A673 (cell line): ENCODE measurements around the gene BST2. TPM values are rescaled to one million over a fixed set of nuclear protein-coding genes. Genes with fewer than 3 reads are reported as not detected.

Experiments
- Bru-seq: library from RNA; stranded (reverse); fragments of 400-500 nt; gene quantifications from one replicate; lab custom pipeline; 2021; lab: Mats Ljungman, UMichigan
- BruChase-seq, 2 experiments: library from RNA; stranded (reverse); fragments of 400-500 nt; gene quantifications; one replicate each; lab custom pipeline; 2021; lab: Mats Ljungman, UMichigan
- BruUV-seq: library from RNA; stranded (reverse); fragments of 400-500 nt; replicated peaks from 2 replicates; lab custom pipeline; 2021; lab: Mats Ljungman, UMichigan
- CTCF ChIA-PET: fragments of 300-600 bp; sonication (Branson Sonifier 250); formaldehyde crosslinking; loops from one replicate; lab custom pipeline; 2022; ENCODE audit warnings: antibody characterized with exemption; lab: Charles Lee
- POLR2A ChIA-PET: fragments of 300-600 bp; sonication (Branson Sonifier 250); formaldehyde crosslinking; loops from one replicate; lab custom pipeline; 2022; ENCODE audit warnings: antibody characterized with exemption; ENCODE audit not compliant: low non-redundant PET; lab: Charles Lee
- DNase-seq: peaks from one replicate; pipeline ENCODE4 v3.0.0-alpha.2; 2015; ENCODE audit warnings: low spot score
- H3K27ac ChIP-seq: fragments of 200-600 bp; sonication (generic); 2 replicates; pipeline ENCODE4 v1.5.1; 2016; ENCODE audit warnings: mixed run types, low read depth, mild to moderate bottlenecking, mixed read lengths, antibody characterized with exemption, low read length; ENCODE audit not compliant: poor library complexity, severe bottlenecking
- H3K27me3 ChIP-seq: fragments of 200-600 bp; sonication (generic); replicated peaks from 2 replicates; pipeline ENCODE4 v1.6.1; 2017; ENCODE audit warnings: mixed run types, low read depth, mild to moderate bottlenecking, mixed read lengths, antibody characterized with exemption, low read length; ENCODE audit not compliant: insufficient read depth, poor library complexity
- H3K36me3 ChIP-seq: fragments of 200-600 bp; sonication (generic); 2 replicates; pipeline ENCODE4 v1.6.1; 2016; ENCODE audit warnings: mixed run types, mild to moderate bottlenecking, mixed read lengths, antibody characterized with exemption, low read length; ENCODE audit not compliant: insufficient read depth, poor library complexity, severe bottlenecking
- H3K4me1 ChIP-seq: fragments of 200-600 bp; sonication (generic); 2 replicates; pipeline ENCODE4 v1.6.1; 2017; ENCODE audit warnings: mixed run types, mild to moderate bottlenecking, mixed read lengths, antibody characterized with exemption, low read length; ENCODE audit not compliant: insufficient read depth, poor library complexity, severe bottlenecking
- H3K4me3 ChIP-seq: fragments of 200-600 bp; sonication (generic); 2 replicates; pipeline ENCODE4 v1.5.1; 2016; ENCODE audit warnings: low read depth, mixed run types, mild to moderate bottlenecking, mixed read lengths, low read length; ENCODE audit not compliant: poor library complexity, severe bottlenecking
- H3K9me3 ChIP-seq: fragments of 200-600 bp; sonication (generic); 2 replicates; pipeline ENCODE4 v1.6.1; 2016; ENCODE audit warnings: mixed run types, low read depth, mild to moderate bottlenecking, mixed read lengths, antibody characterized with exemption, low read length; ENCODE audit not compliant: poor library complexity, severe bottlenecking
- EZH2 ChIP-seq: fragments of 200-600 bp; sonication (generic); IDR thresholded peaks from 2 replicates; pipeline ENCODE4 v1.6.1; 2017; ENCODE audit warnings: borderline replicate concordance, low read depth, mild to moderate bottlenecking, mixed read lengths, antibody characterized with exemption, low read length; ENCODE audit not compliant: poor library complexity, severe bottlenecking
- intact Hi-C: fragments of 100-400 bp; cut with micrococcal nuclease; formaldehyde crosslinking; loops from one replicate; pipeline ENCODE4 v1.10.0; 2022; ENCODE audit not compliant: unreplicated experiment
- long read RNA-seq: library from polyadenylated mRNA; stranded (forward); transcript quantifications from one replicate; pipeline ENCODE4 v2.0.0, GENCODE V29; 2022
- total RNA-seq: library from RNA; stranded (reverse); gene quantifications from 2 replicates; pipeline ENCODE4 v1.2.3, GENCODE V29; 2021
- TF ChIP-seq, protein P1 (sequence below): fragments of 300-800, 200-600 bp; sonication (generic); conservative IDR thresholded peaks from 2 replicates; pipeline ENCODE4 v1.5.1; 2017; ENCODE audit warnings: low read depth, mild to moderate bottlenecking, antibody characterized with exemption, low read length, moderate library complexity, mixed read lengths

BST2 gene, protein sequence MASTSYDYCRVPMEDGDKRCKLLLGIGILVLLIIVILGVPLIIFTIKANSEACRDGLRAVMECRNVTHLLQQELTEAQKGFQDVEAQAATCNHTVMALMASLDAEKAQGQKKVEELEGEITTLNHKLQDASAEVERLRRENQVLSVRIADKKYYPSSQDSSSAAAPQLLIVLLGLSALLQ
- total RNA-seq (1.3 and 3.6 TPM in 2 replicates), Bru-seq, nascent RNA (percentile 29 among the genes with signal in this experiment), BruChase-seq, experiment 1, labeled RNA remaining after a 2-hour chase (percentile 31 among the genes with signal in this experiment), BruChase-seq, experiment 2, labeled RNA remaining after a 6-hour chase (percentile 29 among the genes with signal in this experiment)
- long read RNA-seq, partial matches to known transcripts: 0 of 1 reads
- long read RNA-seq, other reads (novel, unspliced or antisense): 0 of 1 reads

DNA sequence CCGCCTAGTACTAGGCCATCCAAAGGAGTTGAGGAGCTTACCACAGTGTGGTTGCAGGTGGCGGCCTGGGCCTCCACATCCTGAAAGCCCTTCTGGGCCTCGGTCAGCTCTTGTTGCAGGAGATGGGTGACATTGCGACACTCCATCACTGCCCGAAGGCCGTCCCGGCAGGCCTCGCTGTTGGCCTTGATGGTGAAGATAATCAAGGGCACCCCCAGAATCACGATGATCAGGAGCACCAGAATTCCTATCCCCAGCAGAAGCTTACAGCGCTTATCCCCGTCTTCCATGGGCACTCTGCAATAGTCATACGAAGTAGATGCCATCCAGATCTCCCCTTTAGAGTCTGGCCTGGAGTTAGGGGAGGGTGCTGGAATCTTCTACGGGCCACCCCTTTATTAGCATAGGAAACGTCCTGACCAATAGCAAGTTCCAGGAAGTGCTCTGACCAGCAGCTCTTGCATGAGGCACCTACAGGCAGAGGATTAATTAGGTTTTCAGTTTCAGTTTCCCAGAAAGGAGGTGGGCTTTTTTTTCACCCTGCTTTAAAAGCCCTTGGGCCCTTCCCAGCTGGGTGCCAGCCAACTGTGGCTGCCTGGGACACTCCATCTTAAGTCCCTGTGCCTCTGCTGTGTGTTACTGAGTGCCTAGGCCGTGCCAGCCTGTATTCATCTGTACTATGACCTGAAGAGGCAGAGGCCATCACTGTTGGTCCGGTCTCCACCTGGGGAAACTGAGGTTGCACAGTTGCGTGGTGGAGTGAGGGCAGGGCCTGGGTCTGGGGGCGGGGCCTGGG is at the start of gene BST2:
TSS of gene BST2 (minus strand) at position 381 of the 796 bp plus-strand sequence. CDS start at position 326, 55 bp downstream.
- ChIA-PET CTCF (no interaction called here), POLR2A (no interaction called here)
- Histone ChIP-seq H3K9me3 (no peaks in the 10 kb centered on the region), H3K36me3 (no peaks in the 10 kb centered on the region), H3K27ac (peak within 1 kb of the TSS; percentile 62), H3K4me3 (no peak within 1 kb of the TSS), H3K27me3 (no peaks in the 10 kb centered on the region), H3K4me1 (peaks cover 13% of the 10 kb centered on the region)
- DNase-seq: peak; percentile 50
- TF ChIP-seq EZH2: no peak
- TF ChIP-seq, protein P1, sequence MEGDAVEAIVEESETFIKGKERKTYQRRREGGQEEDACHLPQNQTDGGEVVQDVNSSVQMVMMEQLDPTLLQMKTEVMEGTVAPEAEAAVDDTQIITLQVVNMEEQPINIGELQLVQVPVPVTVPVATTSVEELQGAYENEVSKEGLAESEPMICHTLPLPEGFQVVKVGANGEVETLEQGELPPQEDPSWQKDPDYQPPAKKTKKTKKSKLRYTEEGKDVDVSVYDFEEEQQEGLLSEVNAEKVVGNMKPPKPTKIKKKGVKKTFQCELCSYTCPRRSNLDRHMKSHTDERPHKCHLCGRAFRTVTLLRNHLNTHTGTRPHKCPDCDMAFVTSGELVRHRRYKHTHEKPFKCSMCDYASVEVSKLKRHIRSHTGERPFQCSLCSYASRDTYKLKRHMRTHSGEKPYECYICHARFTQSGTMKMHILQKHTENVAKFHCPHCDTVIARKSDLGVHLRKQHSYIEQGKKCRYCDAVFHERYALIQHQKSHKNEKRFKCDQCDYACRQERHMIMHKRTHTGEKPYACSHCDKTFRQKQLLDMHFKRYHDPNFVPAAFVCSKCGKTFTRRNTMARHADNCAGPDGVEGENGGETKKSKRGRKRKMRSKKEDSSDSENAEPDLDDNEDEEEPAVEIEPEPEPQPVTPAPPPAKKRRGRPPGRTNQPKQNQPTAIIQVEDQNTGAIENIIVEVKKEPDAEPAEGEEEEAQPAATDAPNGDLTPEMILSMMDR: no peak
- BruUV-seq: no TSS peak
- intact Hi-C loops: no loop called here

DNA sequence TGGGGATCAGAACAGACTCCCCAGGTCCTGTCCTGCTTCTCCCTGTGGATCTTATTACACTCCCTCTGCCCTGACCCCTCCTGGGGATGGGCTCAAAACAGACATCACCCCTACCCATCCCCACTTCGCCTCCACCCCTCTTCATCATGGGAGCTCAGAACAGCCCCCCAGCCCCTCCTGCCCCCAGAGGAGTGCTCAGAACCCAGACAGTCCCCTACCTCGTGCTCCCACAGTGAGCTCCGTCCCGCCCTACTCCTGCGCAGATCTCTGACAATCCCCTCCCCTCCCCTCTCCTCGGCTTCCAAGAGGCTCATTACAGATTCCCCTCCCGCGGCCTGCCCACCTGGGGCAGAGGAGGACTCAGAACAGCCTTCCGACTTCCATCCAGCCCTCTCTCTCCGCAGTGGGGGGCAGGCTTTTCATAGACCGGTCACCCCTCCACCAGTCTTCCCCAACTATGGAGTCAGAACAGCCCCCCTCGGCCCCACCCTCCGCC is 49.2 kb upstream of the BST2 start:
- Histone ChIP-seq H3K9me3 (no peaks in the 10 kb centered on the region), H3K27ac (no peak overlapping the region), H3K36me3 (no peaks in the 10 kb centered on the region), H3K4me3 (no peak overlapping the region), H3K4me1 (no peaks in the 10 kb centered on the region), H3K27me3 (peaks cover 27% of the 10 kb centered on the region)
- no TSS peak for BruUV-seq
- CTCF ChIA-PET: interaction anchor here (0.6 to 1.3 kb wide), 6 partner anchors 11 to 338 kb away, joined by 3 to 10 read pairs (median 4); partner anchors contain the start of gene PGLS
- no peak for DNase-seq
- POLR2A ChIA-PET: no interaction called here
- intact Hi-C loops: loop anchor here (5.0 kb wide), 1 partner anchor 313 kb away; no protein-coding TSS in a partner anchor
- TF ChIP-seq, protein P1: no peak
- no peak for TF ChIP-seq EZH2

DNA sequence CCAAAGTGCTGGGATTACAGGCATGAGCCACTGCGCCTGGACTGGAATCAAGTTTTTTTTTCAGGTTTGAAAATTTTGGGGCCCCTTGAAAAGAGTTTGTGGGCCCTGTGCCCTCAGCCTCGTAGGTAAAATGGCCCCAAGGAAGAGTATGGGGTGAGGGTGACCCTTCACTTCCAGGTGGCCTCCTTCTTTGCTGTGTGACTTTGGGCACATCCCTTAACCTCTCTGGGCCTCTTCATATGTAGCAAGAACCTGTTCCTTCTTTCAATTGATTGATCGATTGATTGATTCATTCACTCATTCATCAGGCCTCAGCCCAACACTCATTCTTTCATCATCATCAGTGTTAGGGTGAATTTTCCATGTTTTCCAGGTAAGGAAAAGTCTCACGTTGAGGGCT is 46.4 kb upstream of the BST2 start:
- BruUV-seq: no TSS peak
- no peak for TF ChIP-seq EZH2
- TF ChIP-seq, protein P1: no peak
- Histone ChIP-seq H3K36me3 (no peaks in the 10 kb centered on the region), H3K4me3 (no peak overlapping the region), H3K9me3 (no peaks in the 10 kb centered on the region), H3K27me3 (peaks cover 38% of the 10 kb centered on the region), H3K4me1 (peaks cover 5% of the 10 kb centered on the region), H3K27ac (no peak overlapping the region)
- CTCF ChIA-PET: no interaction called here
- POLR2A ChIA-PET: interaction anchor here (0.7 kb wide), 1 partner anchor 25 kb away, joined by 4 read pairs; no protein-coding TSS in a partner anchor
- intact Hi-C loops: loop anchor here (5.0 kb wide), 1 partner anchor 315 kb away; no protein-coding TSS in a partner anchor
- DNase-seq: no peak
